HepG2 (cell line): ENCODE measurements around the gene SRP14.

Experiments
- GABPA ChIP-seq, 2 experiments: IDR thresholded peaks; 2 replicates each; pipeline ENCODE4 v1.6.1; 2011 to 2016; ENCODE audit warnings: low read depth in 2 of 2, low read length in 1 of 2, missing biosample characterization in 1 of 2, missing genetic modification characterization in 1 of 2
- JUN ChIP-seq: sonication (generic); formaldehyde crosslinking; IDR thresholded peaks from 2 replicates; pipeline ENCODE4 v1.4.0; 2020; ENCODE audit warnings: mild to moderate bottlenecking, missing genetic modification reagents
- POLR2A ChIP-seq, 2 experiments: IDR thresholded peaks; 2 replicates each; pipeline ENCODE4 v1.6.1; 2011; ENCODE audit warnings: low read depth in 2 of 2, low read length in 2 of 2, mild to moderate bottlenecking in 1 of 2, moderate library complexity in 1 of 2; ENCODE audit not compliant: insufficient read depth in 1 of 2
- POLR2AphosphoS5 ChIP-seq: IDR thresholded peaks from 2 replicates; pipeline ENCODE4 v1.6.1; 2012; ENCODE audit warnings: low read depth, low read length
- RFX5 ChIP-seq: IDR thresholded peaks from 2 replicates; pipeline ENCODE4 v1.6.1; 2011; ENCODE audit warnings: low read depth, low read length, improper control_type of control experiment
- SUZ12 ChIP-seq: fragments of 150-350 bp; IDR thresholded peaks from 2 replicates; pipeline ENCODE4 v1.6.1; 2014; ENCODE audit warnings: low read depth, low read length
- TAF1 ChIP-seq: sonication (generic); formaldehyde crosslinking; IDR thresholded peaks from 2 replicates; pipeline ENCODE4 v1.4.0; 2020; ENCODE audit warnings: missing genetic modification reagents
- TP53 ChIP-seq: sonication (generic); formaldehyde crosslinking; conservative IDR thresholded peaks from 2 replicates; pipeline ENCODE4 v1.4.0; 2020; ENCODE audit warnings: missing genetic modification reagents
- XRCC5 ChIP-seq: fragments of 200-400 bp; formaldehyde crosslinking; optimal IDR thresholded peaks from 2 replicates; pipeline ENCODE3; 2017; ENCODE audit warnings: mild to moderate bottlenecking, low read length
- YEATS4 ChIP-seq: sonication (generic); formaldehyde crosslinking; IDR thresholded peaks from 2 replicates; pipeline ENCODE4 v1.4.0; 2020; ENCODE audit warnings: missing genetic modification reagents, borderline replicate concordance
- ZC3H13 ChIP-seq: sonication (generic); formaldehyde crosslinking; IDR thresholded peaks from 2 replicates; pipeline ENCODE4 v1.8.1; 2023; ENCODE audit warnings: mild to moderate bottlenecking, missing genetic modification reagents, moderate library complexity
- TF ChIP-seq, protein P1 (sequence below): sonication (generic); formaldehyde crosslinking; IDR thresholded peaks from 2 replicates; pipeline ENCODE4 v1.5.0; 2020; ENCODE audit warnings: mild to moderate bottlenecking, missing genetic modification reagents, moderate library complexity
- TF ChIP-seq, protein P2 (sequence below): sonication (generic); formaldehyde crosslinking; IDR thresholded peaks from 2 replicates; pipeline ENCODE4 v1.4.0; 2020; ENCODE audit warnings: mild to moderate bottlenecking, missing genetic modification reagents, borderline replicate concordance

DNA sequence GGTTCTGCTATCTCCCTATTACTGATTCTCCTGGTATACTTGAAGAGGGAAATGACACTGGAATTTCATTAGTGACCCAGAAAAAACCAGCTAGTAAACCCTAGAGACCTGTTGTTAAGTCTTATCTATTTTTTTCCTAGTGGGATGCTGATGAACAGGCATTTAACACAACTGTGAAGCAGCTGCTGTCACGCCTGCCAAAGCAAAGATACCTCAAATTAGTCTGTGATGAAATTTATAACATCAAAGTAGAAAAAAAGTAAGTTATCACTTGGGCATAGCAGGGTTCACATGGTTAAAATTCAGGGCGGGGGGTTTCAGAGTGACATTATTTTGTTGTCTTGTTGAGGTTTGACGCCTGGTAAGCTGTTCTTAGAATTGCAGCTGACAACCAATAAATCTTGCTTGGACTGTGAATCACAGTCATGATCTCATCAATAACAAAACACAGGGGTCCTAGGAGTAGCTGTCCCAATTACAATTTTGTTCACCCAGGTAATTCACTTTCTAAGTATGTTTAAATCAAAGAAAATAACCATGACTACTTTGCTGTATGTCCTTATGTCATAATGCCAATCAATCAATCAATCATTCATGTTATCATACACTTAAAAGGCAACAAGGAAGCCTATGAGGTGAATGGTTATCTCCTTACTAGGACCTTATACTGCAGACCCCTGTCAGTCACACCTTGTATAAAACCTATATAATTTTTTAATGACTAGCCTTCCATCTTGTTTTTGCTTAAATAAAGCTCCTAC is 4.6 kb downstream of the SRP14 start:
- TF ChIP-seq ZC3H13 (CRISPR knock-in tag) (no peak), RFX5 (no peak), TP53 (no peak), POLR2A (IDR thresholded peaks at IDR 0.05; ENCODE audit: insufficient read depth in 1 of 2, low read depth in 2 of 2, low read length in 2 of 2) (no peak), GABPA (IDR thresholded peaks at IDR 0.05; ENCODE audit: low read depth, low read length) (no peak), GABPA (CRISPR knock-in tag; IDR thresholded peaks at IDR 0.05; ENCODE audit: low read depth) (no peak), TAF1 (CRISPR knock-in tag) (no peak), XRCC5 (no peak), JUN (CRISPR knock-in tag) (no peak), SUZ12 (no peak), YEATS4 (CRISPR knock-in tag) (no peak), POLR2AphosphoS5 (no peak)
- TF ChIP-seq, protein P1, sequence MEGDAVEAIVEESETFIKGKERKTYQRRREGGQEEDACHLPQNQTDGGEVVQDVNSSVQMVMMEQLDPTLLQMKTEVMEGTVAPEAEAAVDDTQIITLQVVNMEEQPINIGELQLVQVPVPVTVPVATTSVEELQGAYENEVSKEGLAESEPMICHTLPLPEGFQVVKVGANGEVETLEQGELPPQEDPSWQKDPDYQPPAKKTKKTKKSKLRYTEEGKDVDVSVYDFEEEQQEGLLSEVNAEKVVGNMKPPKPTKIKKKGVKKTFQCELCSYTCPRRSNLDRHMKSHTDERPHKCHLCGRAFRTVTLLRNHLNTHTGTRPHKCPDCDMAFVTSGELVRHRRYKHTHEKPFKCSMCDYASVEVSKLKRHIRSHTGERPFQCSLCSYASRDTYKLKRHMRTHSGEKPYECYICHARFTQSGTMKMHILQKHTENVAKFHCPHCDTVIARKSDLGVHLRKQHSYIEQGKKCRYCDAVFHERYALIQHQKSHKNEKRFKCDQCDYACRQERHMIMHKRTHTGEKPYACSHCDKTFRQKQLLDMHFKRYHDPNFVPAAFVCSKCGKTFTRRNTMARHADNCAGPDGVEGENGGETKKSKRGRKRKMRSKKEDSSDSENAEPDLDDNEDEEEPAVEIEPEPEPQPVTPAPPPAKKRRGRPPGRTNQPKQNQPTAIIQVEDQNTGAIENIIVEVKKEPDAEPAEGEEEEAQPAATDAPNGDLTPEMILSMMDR, result no peak
- TF ChIP-seq, protein P2, sequence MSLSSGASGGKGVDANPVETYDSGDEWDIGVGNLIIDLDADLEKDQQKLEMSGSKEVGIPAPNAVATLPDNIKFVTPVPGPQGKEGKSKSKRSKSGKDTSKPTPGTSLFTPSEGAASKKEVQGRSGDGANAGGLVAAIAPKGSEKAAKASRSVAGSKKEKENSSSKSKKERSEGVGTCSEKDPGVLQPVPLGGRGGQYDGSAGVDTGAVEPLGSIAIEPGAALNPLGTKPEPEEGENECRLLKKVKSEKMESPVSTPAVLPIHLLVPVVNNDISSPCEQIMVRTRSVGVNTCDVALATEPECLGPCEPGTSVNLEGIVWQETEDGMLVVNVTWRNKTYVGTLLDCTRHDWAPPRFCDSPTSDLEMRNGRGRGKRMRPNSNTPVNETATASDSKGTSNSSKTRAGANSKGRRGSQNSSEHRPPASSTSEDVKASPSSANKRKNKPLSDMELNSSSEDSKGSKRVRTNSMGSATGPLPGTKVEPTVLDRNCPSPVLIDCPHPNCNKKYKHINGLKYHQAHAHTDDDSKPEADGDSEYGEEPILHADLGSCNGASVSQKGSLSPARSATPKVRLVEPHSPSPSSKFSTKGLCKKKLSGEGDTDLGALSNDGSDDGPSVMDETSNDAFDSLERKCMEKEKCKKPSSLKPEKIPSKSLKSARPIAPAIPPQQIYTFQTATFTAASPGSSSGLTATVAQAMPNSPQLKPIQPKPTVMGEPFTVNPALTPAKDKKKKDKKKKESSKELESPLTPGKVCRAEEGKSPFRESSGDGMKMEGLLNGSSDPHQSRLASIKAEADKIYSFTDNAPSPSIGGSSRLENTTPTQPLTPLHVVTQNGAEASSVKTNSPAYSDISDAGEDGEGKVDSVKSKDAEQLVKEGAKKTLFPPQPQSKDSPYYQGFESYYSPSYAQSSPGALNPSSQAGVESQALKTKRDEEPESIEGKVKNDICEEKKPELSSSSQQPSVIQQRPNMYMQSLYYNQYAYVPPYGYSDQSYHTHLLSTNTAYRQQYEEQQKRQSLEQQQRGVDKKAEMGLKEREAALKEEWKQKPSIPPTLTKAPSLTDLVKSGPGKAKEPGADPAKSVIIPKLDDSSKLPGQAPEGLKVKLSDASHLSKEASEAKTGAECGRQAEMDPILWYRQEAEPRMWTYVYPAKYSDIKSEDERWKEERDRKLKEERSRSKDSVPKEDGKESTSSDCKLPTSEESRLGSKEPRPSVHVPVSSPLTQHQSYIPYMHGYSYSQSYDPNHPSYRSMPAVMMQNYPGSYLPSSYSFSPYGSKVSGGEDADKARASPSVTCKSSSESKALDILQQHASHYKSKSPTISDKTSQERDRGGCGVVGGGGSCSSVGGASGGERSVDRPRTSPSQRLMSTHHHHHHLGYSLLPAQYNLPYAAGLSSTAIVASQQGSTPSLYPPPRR, result no peak
